Pancreas (tissue), 10 donors: ENCODE results near the gene ANGPTL2. TPM values are rescaled to one million over a fixed set of nuclear protein-coding genes. Genes with fewer than 3 reads are reported as not detected.

ENCODE experiments used
- ATAC-seq, 4 donors: fragments of 200-7000 bp; cut with Tn5 transposase; one replicate each; pipeline versions ENCODE4 v1.8.0 to v1.9.1; 2020; ENCODE audit warnings: mild to moderate bottlenecking in 4 of 4, moderate library complexity in 4 of 4
- DNase-seq, 6 donors: peaks; one replicate each; pipeline ENCODE4 v3.0.0-alpha.2; 2020
- FAIRE-seq: peaks from 2 replicates; lab custom pipeline; 2012; peaks lifted over from hg19 to GRCh38; lab: Jason Lieb, UNC
- H3K27ac ChIP-seq, 4 donors: fragments of 200-600 bp; sonication (generic); 1 replicate in 3 of 4; 2 replicates in 1 of 4; pipeline versions ENCODE4 v1.5.0 to v1.8.0; 2020
- H3K27me3 ChIP-seq, 4 donors: fragments of 200-600 bp; one replicate each; pipeline ENCODE4 v1.8.0; 2021
- H3K36me3 ChIP-seq, 3 donors: fragments of 200-600 bp; sonication (generic) in 1 of 3; one replicate each; pipeline versions ENCODE4 v1.5.0 to v1.8.0; 2020 to 2021
- H3K4me1 ChIP-seq, 3 donors: fragments of 200-600 bp; one replicate each; pipeline ENCODE4 v1.8.0; 2021
- H3K4me3 ChIP-seq, 4 donors: fragments of 200-600 bp; sonication (generic) in 2 of 4; one replicate each; pipeline versions ENCODE4 v1.5.0 to v1.8.0; 2020 to 2021
- H3K9me3 ChIP-seq, 4 donors: fragments of 200-600 bp; one replicate each; pipeline ENCODE4 v1.8.0; 2021
- WGBS, 2 donors: extraction: QIAGEN DNeasy Blood & Tissue Kit; methylation state at CpG; one replicate each; pipeline ENCODE4 v1.1.7; 2013; 5-methylcytosine and 5-hydroxymethylcytosine counted together
- intact Hi-C, 3 donors: fragments of 100-400 bp; cut with DNase I; formaldehyde crosslinking; loops; one replicate each; pipeline versions ENCODE4 v1.11.1 to v1.14.2; 2022
- polyA plus RNA-seq, 2 donors: library from polyadenylated mRNA; stranded (reverse); fragments of 200-250 nt; gene quantifications; one replicate each; pipeline ENCODE4 v1.2.3, GENCODE V29; 2013
- total RNA-seq, 6 donors: library from RNA; stranded (reverse); fragmentation: NEBNext Ultra II Directional in 4 of 6; extraction: Animal tissue kit (Norgen Biotek cat#: 25700) in 4 of 6; gene quantifications; one replicate each; pipeline versions ENCODE4 v1.2.1 to v1.2.4, GENCODE V29; 2021 to 2023
- TF ChIP-seq, protein P1 (sequence below), 4 donors: fragments of 200-600 bp; sonication (generic) in 3 of 4; IDR thresholded peaks; one replicate each; pipeline versions ENCODE4 v1.5.0 to v1.8.0; 2021; ENCODE audit warnings: antibody characterized with exemption in 4 of 4
- donor health status: healthy with polysubstance abuse.
- donor health status: DM: no; HTN: no; CAD: no; lungs with moderate emphysema.
- donor health status: DM: no; HTN: no; CAD: no.
- donor health status: control.
- donor health status: control.
- donor health status: Bipolar disorder and iron deficiency.
- donor health status: DM: yes; HTN: yes; CAD: no.
- donor health status: DM: no; HTN: no; CAD: no.
- donor health status: DM: no; HTN: no; CAD: no.
- donor health status: DM: yes; HTN: yes; CAD: no.

ANGPTL2 gene
- total and polyA plus RNA-seq, 8 donors: 1.2 to 4.6 (median 2.3) TPM

DNA sequence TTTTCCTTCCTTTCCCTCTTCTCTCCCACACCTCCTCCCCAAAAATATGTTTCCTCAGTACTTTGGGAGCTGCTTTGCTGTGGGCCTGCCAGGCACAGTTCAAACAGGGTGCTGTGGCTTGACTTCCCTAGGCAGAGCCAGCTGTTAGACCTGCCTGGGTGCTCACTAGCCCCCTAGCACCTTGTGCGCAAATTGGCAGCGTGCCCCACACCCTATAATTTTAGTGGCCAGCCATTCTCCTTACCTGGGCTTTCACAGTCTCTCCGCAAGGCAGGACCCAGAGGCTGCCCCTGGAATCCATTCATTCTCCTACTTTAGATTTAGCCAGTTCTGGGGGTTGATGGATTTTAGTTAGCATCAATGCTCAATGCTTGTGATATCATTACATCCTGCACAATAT lies 72.3 kb downstream of the ANGPTL2 start:
- ATAC-seq (no peak), FAIRE-seq (no peak), DNase-seq (no peak)
- H3K27me3 ChIP-seq: no peaks in the 10 kb centered on the region
- H3K4me3 ChIP-seq: no peak overlapping the region
- H3K9me3 ChIP-seq: no peaks in the 10 kb centered on the region
- H3K4me1 ChIP-seq: no peaks in the 10 kb centered on the region
- no peak overlapping the region for H3K27ac ChIP-seq
- TF ChIP-seq, protein P1, sequence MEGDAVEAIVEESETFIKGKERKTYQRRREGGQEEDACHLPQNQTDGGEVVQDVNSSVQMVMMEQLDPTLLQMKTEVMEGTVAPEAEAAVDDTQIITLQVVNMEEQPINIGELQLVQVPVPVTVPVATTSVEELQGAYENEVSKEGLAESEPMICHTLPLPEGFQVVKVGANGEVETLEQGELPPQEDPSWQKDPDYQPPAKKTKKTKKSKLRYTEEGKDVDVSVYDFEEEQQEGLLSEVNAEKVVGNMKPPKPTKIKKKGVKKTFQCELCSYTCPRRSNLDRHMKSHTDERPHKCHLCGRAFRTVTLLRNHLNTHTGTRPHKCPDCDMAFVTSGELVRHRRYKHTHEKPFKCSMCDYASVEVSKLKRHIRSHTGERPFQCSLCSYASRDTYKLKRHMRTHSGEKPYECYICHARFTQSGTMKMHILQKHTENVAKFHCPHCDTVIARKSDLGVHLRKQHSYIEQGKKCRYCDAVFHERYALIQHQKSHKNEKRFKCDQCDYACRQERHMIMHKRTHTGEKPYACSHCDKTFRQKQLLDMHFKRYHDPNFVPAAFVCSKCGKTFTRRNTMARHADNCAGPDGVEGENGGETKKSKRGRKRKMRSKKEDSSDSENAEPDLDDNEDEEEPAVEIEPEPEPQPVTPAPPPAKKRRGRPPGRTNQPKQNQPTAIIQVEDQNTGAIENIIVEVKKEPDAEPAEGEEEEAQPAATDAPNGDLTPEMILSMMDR (IDR thresholded peaks at IDR 0.05): no peak
- intact Hi-C loops: no loop called here
- peaks cover 0 to 9% (median 0%) of the 10 kb centered on the region in 3 donors for H3K36me3 ChIP-seq
- WGBS, 2 donors: 92 to 97% methylated on average over 3 of the region's 3 CpGs

GRCh38 chr9:127049581-127049980 lies 72.9 kb downstream of the ANGPTL2 start:
- TF ChIP-seq, protein P1 (IDR thresholded peaks at IDR 0.05): no peak
- Histone ChIP-seq H3K36me3 (peaks cover 0 to 9% (median 0%) of the 10 kb centered on the region in 3 donors), H3K4me1 (no peaks in the 10 kb centered on the region), H3K27me3 (no peaks in the 10 kb centered on the region), H3K27ac (no peak overlapping the region), H3K9me3 (no peaks in the 10 kb centered on the region), H3K4me3 (no peak overlapping the region)
- FAIRE-seq (no peak), ATAC-seq (no peak), DNase-seq (no peak)
- 89 to 90% methylated on average over 8 of the region's 8 CpGs for WGBS, 2 donors
- intact Hi-C loops: no loop called here

- intact Hi-C loops: no loop called here
- Histone ChIP-seq H3K4me1 (no peaks in the 10 kb centered on the region), H3K27ac (no peak overlapping the region), H3K9me3 (no peaks in the 10 kb centered on the region), H3K36me3 (peaks cover 0 to 9% (median 0%) of the 10 kb centered on the region in 3 donors), H3K4me3 (no peak overlapping the region), H3K27me3 (no peaks in the 10 kb centered on the region)
- TF ChIP-seq, protein P1 (IDR thresholded peaks at IDR 0.05): no peak
- WGBS, 2 donors: 84 to 87% methylated on average over 4 of the region's 4 CpGs
- peak in 3 of 4 donors; percentile 49 to 75 (median 68) for ATAC-seq
- FAIRE-seq: no peak
- no peak for DNase-seq
These were observed 73.4 kb downstream of the ANGPTL2 start for GRCh38 chr9:127049044-127049443.

GRCh38 chr9:127047971-127048370 lies 74.5 kb downstream of the ANGPTL2 start:
- peaks cover 0 to 4% (median 0%) of the 10 kb centered on the region in 3 donors for H3K36me3 ChIP-seq
- intact Hi-C loops: no loop called here
- FAIRE-seq (no peak), ATAC-seq (no peak), DNase-seq (no peak)
- no peaks in the 10 kb centered on the region for H3K4me1 ChIP-seq
- no peaks in the 10 kb centered on the region for H3K9me3 ChIP-seq
- 94% methylated on average over 3 of the region's 3 CpGs for WGBS, 2 donors
- no peaks in the 10 kb centered on the region for H3K27me3 ChIP-seq
- no peak overlapping the region for H3K27ac ChIP-seq
- TF ChIP-seq, protein P1 (IDR thresholded peaks at IDR 0.05): no peak
- H3K4me3 ChIP-seq: no peak overlapping the region

DNA sequence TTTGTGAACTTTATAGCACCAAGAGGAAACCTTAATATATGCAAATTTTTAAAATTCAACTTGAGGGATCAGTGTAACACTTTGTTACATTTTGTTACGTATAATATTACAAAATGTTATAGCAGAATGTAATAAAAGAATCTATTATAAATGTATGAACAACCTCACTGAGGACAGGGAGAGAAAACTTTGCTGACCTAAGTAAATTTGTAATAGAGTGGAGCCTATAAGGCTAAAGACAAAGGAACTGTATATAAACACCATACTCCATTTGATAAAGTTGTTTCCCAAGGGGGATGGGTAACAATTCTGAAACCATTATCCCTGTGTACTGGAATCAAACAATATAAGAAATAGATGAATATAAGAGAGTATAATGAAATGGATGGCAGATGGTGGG lies 77.3 kb downstream of the ANGPTL2 start:
- no peaks in the 10 kb centered on the region for H3K9me3 ChIP-seq
- no peak overlapping the region for H3K4me3 ChIP-seq
- H3K36me3 ChIP-seq: no peaks in the 10 kb centered on the region
- H3K4me1 ChIP-seq: no peaks in the 10 kb centered on the region
- H3K27me3 ChIP-seq: no peaks in the 10 kb centered on the region
- H3K27ac ChIP-seq: no peak overlapping the region
- ATAC-seq: no peak
- WGBS, 2 donors: 97 to 100% methylated on average over 1 of the region's 1 CpG
- intact Hi-C loops: no loop called here
- TF ChIP-seq, protein P1 (IDR thresholded peaks at IDR 0.05): no peak
- FAIRE-seq: no peak
- DNase-seq: no peak
